SK-N-MC (cell line): Measurements from ENCODE around the gene STPG3.

Experiments used
- EZH2 ChIP-seq: fragments of 200-600 bp; sonication (generic); IDR thresholded peaks from one replicate; pipeline ENCODE4 v1.6.1; 2017; ENCODE audit warnings: antibody characterized with exemption
- FOXP2 ChIP-seq: optimal IDR thresholded peaks from 2 replicates; pipeline ENCODE3; 2011; ENCODE audit warnings: mild to moderate bottlenecking, moderate library complexity; ENCODE audit not compliant: insufficient read depth; ENCODE audit errors: extremely low read length, control extremely low read depth
- POLR2AphosphoS5 ChIP-seq: IDR thresholded peaks from 2 replicates; pipeline ENCODE4 v1.6.1; 2012; ENCODE audit warnings: mild to moderate bottlenecking, low read depth, low read length, borderline replicate concordance

DNA sequence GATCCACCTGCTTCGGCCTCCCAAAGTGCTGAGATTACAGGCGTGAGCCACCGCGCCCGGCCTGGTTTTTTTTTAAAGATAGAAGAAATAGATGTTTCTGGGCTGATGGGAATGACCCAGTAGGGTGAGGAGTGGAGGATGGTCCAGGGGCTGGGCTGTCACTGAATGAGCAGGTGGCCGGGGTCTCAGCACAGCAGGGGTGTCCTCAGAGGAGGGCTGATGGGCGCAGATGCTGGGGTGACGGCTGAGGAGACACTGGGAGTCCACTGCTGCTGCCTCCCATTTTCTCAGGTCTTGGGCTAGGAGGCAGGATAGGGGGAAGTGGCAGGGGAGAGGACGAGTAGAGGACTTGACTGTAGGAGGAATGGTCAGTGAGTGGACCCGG lies 24.1 kb downstream of the STPG3 start:
- TF ChIP-seq EZH2 (no peak), POLR2AphosphoS5 (no peak), FOXP2 (no peak)
